ENCODE results near the gene ARAP2.

ARAP2 gene

GRCh38 chr4:36214735-36215485 is 29.4 kb downstream of the ARAP2 start:
- H3K27ac ChIP-seq = no peak overlapping the region
- H3K36me3 ChIP-seq (ENCODE audit: insufficient read depth) = no peaks in the 10 kb centered on the region
- H4K20me1 ChIP-seq (ENCODE audit: insufficient read depth) = no peaks in the 10 kb centered on the region
- H3K9ac ChIP-seq = no peak overlapping the region
- no peaks in the 10 kb centered on the region for H3K79me2 ChIP-seq (ENCODE audit: insufficient read depth, low read depth)
- TF ChIP-seq CTCF (conservative IDR thresholded peaks at IDR 0.05; ENCODE audit: low read depth, low read length) = no peak
- no peak overlapping the region for H2AFZ ChIP-seq (ENCODE audit: low read depth)
- no peaks in the 10 kb centered on the region for H3K4me1 ChIP-seq (ENCODE audit: low read depth, poor library complexity, severe bottlenecking)
- no peaks in the 10 kb centered on the region for H3K27me3 ChIP-seq (ENCODE audit: insufficient read depth, low read depth)
- no peak overlapping the region for H3K4me2 ChIP-seq
- no peak overlapping the region for H3K4me3 ChIP-seq (IDR thresholded peaks at IDR 0.05; ENCODE audit: insufficient read depth, low read depth, low read length)

- Histone ChIP-seq H3K79me2 (ENCODE audit: insufficient read depth, low read depth) (no peaks in the 10 kb centered on the region), H2AFZ (ENCODE audit: low read depth) (no peak overlapping the region), H3K9ac (no peak overlapping the region), H3K4me1 (ENCODE audit: low read depth, poor library complexity, severe bottlenecking) (no peaks in the 10 kb centered on the region), H3K27me3 (ENCODE audit: insufficient read depth, low read depth) (no peaks in the 10 kb centered on the region), H3K4me3 (IDR thresholded peaks at IDR 0.05; ENCODE audit: insufficient read depth, low read depth, low read length) (no peak overlapping the region), H3K27ac (no peak overlapping the region), H3K36me3 (ENCODE audit: insufficient read depth) (no peaks in the 10 kb centered on the region), H3K4me2 (no peak overlapping the region), H4K20me1 (ENCODE audit: insufficient read depth) (no peaks in the 10 kb centered on the region)
- TF ChIP-seq CTCF (conservative IDR thresholded peaks at IDR 0.05; ENCODE audit: low read depth, low read length) = no peak
These were observed 30.3 kb downstream of the ARAP2 start for GRCh38 chr4:36213977-36214376.

- TF ChIP-seq CTCF (conservative IDR thresholded peaks at IDR 0.05; ENCODE audit: low read depth, low read length) = no peak
- Histone ChIP-seq H3K79me2 (ENCODE audit: insufficient read depth, low read depth) (no peaks in the 10 kb centered on the region), H3K4me3 (IDR thresholded peaks at IDR 0.05; ENCODE audit: insufficient read depth, low read depth, low read length) (no peak overlapping the region), H3K4me1 (ENCODE audit: low read depth, poor library complexity, severe bottlenecking) (no peaks in the 10 kb centered on the region), H3K36me3 (ENCODE audit: insufficient read depth) (no peaks in the 10 kb centered on the region), H3K4me2 (no peak overlapping the region), H3K27me3 (ENCODE audit: insufficient read depth, low read depth) (no peaks in the 10 kb centered on the region), H4K20me1 (ENCODE audit: insufficient read depth) (no peaks in the 10 kb centered on the region), H3K27ac (no peak overlapping the region), H2AFZ (ENCODE audit: low read depth) (no peak overlapping the region), H3K9ac (no peak overlapping the region)
These were observed 33.2 kb downstream of the ARAP2 start for GRCh38 chr4:36211084-36211483.

DNA sequence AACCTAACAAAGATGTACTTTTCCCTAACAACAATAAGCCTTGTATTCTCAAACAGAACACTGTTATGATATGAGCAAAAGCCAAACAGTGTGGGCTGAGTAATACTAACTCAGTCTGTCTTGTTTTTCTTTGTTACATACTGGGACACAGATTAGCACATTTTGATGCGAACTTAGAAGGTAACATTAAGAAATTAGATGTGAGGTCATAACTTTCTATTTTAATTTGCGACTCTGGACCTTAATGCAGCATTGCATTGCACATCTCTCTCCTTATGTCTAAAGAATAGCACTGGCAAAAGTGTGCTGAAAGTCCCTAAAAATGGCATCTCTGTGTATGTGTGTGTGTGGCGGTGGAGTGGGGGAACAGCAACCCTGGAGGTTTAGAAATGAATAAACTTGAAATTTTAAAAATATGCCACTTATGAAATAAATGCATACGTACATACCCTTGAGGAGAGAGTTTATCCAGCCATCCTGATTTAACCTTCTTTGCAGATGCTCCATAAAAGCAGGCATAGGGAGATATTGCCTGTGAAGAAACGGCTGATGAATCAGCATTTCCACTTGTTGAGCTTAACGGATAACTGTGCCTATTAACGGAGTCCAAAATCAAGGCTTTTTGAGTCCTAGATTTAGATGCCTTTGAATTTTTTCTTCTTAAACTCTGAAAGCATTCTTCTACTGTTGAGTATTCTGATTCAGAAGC is 34.2 kb downstream of the ARAP2 start:
- Histone ChIP-seq H3K27ac (no peak overlapping the region), H3K4me3 (IDR thresholded peaks at IDR 0.05; ENCODE audit: insufficient read depth, low read depth, low read length) (no peak overlapping the region), H3K27me3 (ENCODE audit: insufficient read depth, low read depth) (no peaks in the 10 kb centered on the region), H3K36me3 (ENCODE audit: insufficient read depth) (no peaks in the 10 kb centered on the region), H4K20me1 (ENCODE audit: insufficient read depth) (no peaks in the 10 kb centered on the region), H3K9ac (no peak overlapping the region), H3K79me2 (ENCODE audit: insufficient read depth, low read depth) (no peaks in the 10 kb centered on the region), H2AFZ (ENCODE audit: low read depth) (no peak overlapping the region), H3K4me2 (no peak overlapping the region), H3K4me1 (ENCODE audit: low read depth, poor library complexity, severe bottlenecking) (no peaks in the 10 kb centered on the region)
- no peak for TF ChIP-seq CTCF (conservative IDR thresholded peaks at IDR 0.05; ENCODE audit: low read depth, low read length)

Measured in KMS-11 (cell line).